ENCODE data around the gene PRR5L.

Gene PRR5L

GRCh38 chr11:36326524-36327419 is 30.7 kb downstream of the PRR5L start:
- TF ChIP-seq ZFX (IDR thresholded peaks at IDR 0.05; ENCODE audit: borderline replicate concordance) (no peak), CTCF (IDR thresholded peaks at IDR 0.05) (no peak)

GRCh38 chr11:36328966-36329673 is 33.0 kb downstream of the PRR5L start:
- H3K27ac ChIP-seq: no peak overlapping the region
- no peak for TF ChIP-seq CTCF (IDR thresholded peaks at IDR 0.05)
- TF ChIP-seq ZFX (IDR thresholded peaks at IDR 0.05; ENCODE audit: borderline replicate concordance): no peak

More at GRCh38 chr11:36326524-36327419, 30.7 kb downstream of the PRR5L start:
- no peak overlapping the region for H3K27ac ChIP-seq

GRCh38 chr11:36330411-36330810 is 34.3 kb downstream of the PRR5L start:
- H3K27ac ChIP-seq: no peak overlapping the region
- no peak for TF ChIP-seq CTCF (IDR thresholded peaks at IDR 0.05)
- TF ChIP-seq ZFX (IDR thresholded peaks at IDR 0.05; ENCODE audit: borderline replicate concordance): no peak

- TF ChIP-seq CTCF (IDR thresholded peaks at IDR 0.05) (no peak), ZFX (IDR thresholded peaks at IDR 0.05; ENCODE audit: borderline replicate concordance) (no peak)
- H3K27ac ChIP-seq: no peak overlapping the region
Observed at GRCh38 chr11:36333468-36333867, 37.4 kb downstream of the PRR5L start.

- TF ChIP-seq CTCF (IDR thresholded peaks at IDR 0.05): no peak
- TF ChIP-seq ZFX (IDR thresholded peaks at IDR 0.05; ENCODE audit: borderline replicate concordance): no peak
- no peak overlapping the region for H3K27ac ChIP-seq
Observed at GRCh38 chr11:36333897-36334296, 37.8 kb downstream of the PRR5L start.

GRCh38 chr11:36339888-36340287 is 43.8 kb downstream of the PRR5L start:
- no peak overlapping the region for H3K27ac ChIP-seq
- no peak for TF ChIP-seq ZFX (IDR thresholded peaks at IDR 0.05; ENCODE audit: borderline replicate concordance)
- no peak for TF ChIP-seq CTCF (IDR thresholded peaks at IDR 0.05)

GRCh38 chr11:36340897-36341296 is 44.8 kb downstream of the PRR5L start:
- H3K27ac ChIP-seq: no peak overlapping the region
- TF ChIP-seq CTCF (IDR thresholded peaks at IDR 0.05) (no peak), ZFX (IDR thresholded peaks at IDR 0.05; ENCODE audit: borderline replicate concordance) (no peak)

Measured in 22Rv1 (cell line).